ENCODE results near the gene PDE1C.

PDE1C gene

GRCh38 chr7:32092346-32092745, 22.1 kb upstream of the PDE1C start:
- TF ChIP-seq CTCF (conservative IDR thresholded peaks at IDR 0.05; ENCODE audit: control insufficient read depth, insufficient read depth, low read depth, low read length) = no peak
- DNase-seq (ENCODE audit: low read depth) = no peak
- no peak overlapping the region for H3K4me3 ChIP-seq (ENCODE audit: control insufficient read depth, low read depth, low read length)

GRCh38 chr7:32091608-32092210, 21.5 kb upstream of the PDE1C start:
- DNase-seq (ENCODE audit: low read depth) = no peak
- no peak overlapping the region for H3K4me3 ChIP-seq (ENCODE audit: control insufficient read depth, low read depth, low read length)
- TF ChIP-seq CTCF (conservative IDR thresholded peaks at IDR 0.05; ENCODE audit: control insufficient read depth, insufficient read depth, low read depth, low read length) = no peak

GRCh38 chr7:32089678-32090077, 19.5 kb upstream of the PDE1C start:
- no peak overlapping the region for H3K4me3 ChIP-seq (ENCODE audit: control insufficient read depth, low read depth, low read length)
- no peak for DNase-seq (ENCODE audit: low read depth)
- TF ChIP-seq CTCF (conservative IDR thresholded peaks at IDR 0.05; ENCODE audit: control insufficient read depth, insufficient read depth, low read depth, low read length) = no peak

GRCh38 chr7:32089256-32089655, 19.0 kb upstream of the PDE1C start:
- no peak for DNase-seq (ENCODE audit: low read depth)
- TF ChIP-seq CTCF (conservative IDR thresholded peaks at IDR 0.05; ENCODE audit: control insufficient read depth, insufficient read depth, low read depth, low read length) = no peak
- H3K4me3 ChIP-seq (ENCODE audit: control insufficient read depth, low read depth, low read length) = no peak overlapping the region

GRCh38 chr7:32088451-32088881, 18.3 kb upstream of the PDE1C start:
- DNase-seq (ENCODE audit: low read depth) = no peak
- no peak for TF ChIP-seq CTCF (conservative IDR thresholded peaks at IDR 0.05; ENCODE audit: control insufficient read depth, insufficient read depth, low read depth, low read length)
- H3K4me3 ChIP-seq (ENCODE audit: control insufficient read depth, low read depth, low read length) = no peak overlapping the region

GRCh38 chr7:32079510-32079909, 9.3 kb upstream of the PDE1C start:
- H3K4me3 ChIP-seq (ENCODE audit: control insufficient read depth, low read depth, low read length) = no peak overlapping the region
- no peak for TF ChIP-seq CTCF (conservative IDR thresholded peaks at IDR 0.05; ENCODE audit: control insufficient read depth, insufficient read depth, low read depth, low read length)
- no peak for DNase-seq (ENCODE audit: low read depth)

- no peak overlapping the region for H3K4me3 ChIP-seq (ENCODE audit: control insufficient read depth, low read depth, low read length)
- DNase-seq (ENCODE audit: low read depth) = no peak
Observed at GRCh38 chr7:32078824-32079223, 8.6 kb upstream of the PDE1C start.

More at GRCh38 chr7:32078824-32079223, 8.6 kb upstream of the PDE1C start:
- TF ChIP-seq CTCF (conservative IDR thresholded peaks at IDR 0.05; ENCODE audit: control insufficient read depth, insufficient read depth, low read depth, low read length) = no peak
